ENCODE data around the gene FKBP9.

DNA sequence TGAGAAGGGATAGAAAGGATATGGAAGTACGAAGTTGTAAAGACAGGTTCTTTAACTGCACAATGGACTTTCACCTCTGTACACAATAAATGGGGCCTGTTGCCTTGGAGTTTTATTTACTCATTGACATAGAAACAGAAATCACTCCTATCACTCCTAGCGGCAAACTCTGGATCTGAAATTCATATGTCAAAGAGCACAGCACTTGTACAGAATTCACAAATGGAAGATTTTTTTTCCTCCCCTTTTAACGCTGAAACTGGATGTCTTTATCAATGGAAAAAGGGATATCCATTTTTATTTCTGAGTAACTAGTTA lies 87.1 kb downstream of the FKBP9 start:
- TF ChIP-seq, protein P1, sequence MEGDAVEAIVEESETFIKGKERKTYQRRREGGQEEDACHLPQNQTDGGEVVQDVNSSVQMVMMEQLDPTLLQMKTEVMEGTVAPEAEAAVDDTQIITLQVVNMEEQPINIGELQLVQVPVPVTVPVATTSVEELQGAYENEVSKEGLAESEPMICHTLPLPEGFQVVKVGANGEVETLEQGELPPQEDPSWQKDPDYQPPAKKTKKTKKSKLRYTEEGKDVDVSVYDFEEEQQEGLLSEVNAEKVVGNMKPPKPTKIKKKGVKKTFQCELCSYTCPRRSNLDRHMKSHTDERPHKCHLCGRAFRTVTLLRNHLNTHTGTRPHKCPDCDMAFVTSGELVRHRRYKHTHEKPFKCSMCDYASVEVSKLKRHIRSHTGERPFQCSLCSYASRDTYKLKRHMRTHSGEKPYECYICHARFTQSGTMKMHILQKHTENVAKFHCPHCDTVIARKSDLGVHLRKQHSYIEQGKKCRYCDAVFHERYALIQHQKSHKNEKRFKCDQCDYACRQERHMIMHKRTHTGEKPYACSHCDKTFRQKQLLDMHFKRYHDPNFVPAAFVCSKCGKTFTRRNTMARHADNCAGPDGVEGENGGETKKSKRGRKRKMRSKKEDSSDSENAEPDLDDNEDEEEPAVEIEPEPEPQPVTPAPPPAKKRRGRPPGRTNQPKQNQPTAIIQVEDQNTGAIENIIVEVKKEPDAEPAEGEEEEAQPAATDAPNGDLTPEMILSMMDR (IDR thresholded peaks at IDR 0.05): peak in 4 of 6 experiments; percentile 11 to 44 (median 24)
- no peak for TF ChIP-seq POLR2A (IDR thresholded peaks at IDR 0.05)
